ENCODE measurements around the gene ZNF438. TPM values are rescaled to one million over a fixed set of nuclear protein-coding genes. Genes with fewer than 3 reads are reported as not detected.
A peak's percentile ranks its signal among the peaks of the same experiment; 100 is the strongest.

The ZNF438 gene
- total RNA-seq, 2 donors from 2014 or later = 2.6 to 3.0 TPM

DNA sequence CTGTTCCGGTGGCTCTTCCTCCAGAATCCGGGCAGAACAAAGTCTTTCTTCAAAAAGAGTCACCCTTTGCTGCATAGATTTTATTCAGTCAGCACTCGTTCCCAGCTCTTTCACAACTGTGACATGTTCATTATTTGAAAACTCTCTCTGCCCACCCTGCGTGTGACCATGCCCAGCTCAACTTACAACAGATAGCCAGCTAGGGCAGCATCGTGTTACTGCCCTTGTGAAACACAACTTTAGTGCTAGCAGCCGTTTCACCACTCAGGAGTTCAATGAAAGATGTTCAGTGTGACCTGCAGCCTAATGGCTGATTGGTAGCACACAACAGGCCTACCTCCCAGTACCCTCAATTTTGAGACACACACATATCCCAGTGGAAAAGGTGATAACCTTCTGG is 57.9 kb downstream of the ZNF438 start:
- H3K27ac Mint-ChIP-seq = peak overlapping the region; percentile 40
- Histone ChIP-seq H3K27ac (ENCODE audit: low read depth, low read length) (no peak overlapping the region), H3K4me3 (ENCODE audit: low read length) (no peak overlapping the region), H3K9ac (ENCODE audit: extremely low read depth, low read length, poor library complexity, severe bottlenecking) (no peak overlapping the region), H3K27me3 (ENCODE audit: control insufficient read depth, insufficient read depth, low read length, poor library complexity, severe bottlenecking) (no peaks in the 10 kb centered on the region), H3K4me1 (ENCODE audit: control insufficient read depth, insufficient read depth, low read length) (no peaks in the 10 kb centered on the region), H3K9me3 (ENCODE audit: control insufficient read depth, low read length) (no peaks in the 10 kb centered on the region), H3K36me3 (ENCODE audit: control insufficient read depth, insufficient read depth, low read length) (no peaks in the 10 kb centered on the region)
- H3K9me3 Mint-ChIP-seq = no peaks in the 10 kb centered on the region
- WGBS, 2 experiments (ENCODE audit: insufficient coverage in 1 of 2, insufficient read length in 1 of 2) = 56 to 71% methylated on average over 5 to 6 of the region's 6 CpGs
- DNase-seq = no peak
- H3K4me3 Mint-ChIP-seq = no peak overlapping the region
- H3K27me3 Mint-ChIP-seq (ENCODE audit: insufficient read depth) = no peaks in the 10 kb centered on the region
- H3K4me1 Mint-ChIP-seq = no peaks in the 10 kb centered on the region
- TF ChIP-seq, protein P1, sequence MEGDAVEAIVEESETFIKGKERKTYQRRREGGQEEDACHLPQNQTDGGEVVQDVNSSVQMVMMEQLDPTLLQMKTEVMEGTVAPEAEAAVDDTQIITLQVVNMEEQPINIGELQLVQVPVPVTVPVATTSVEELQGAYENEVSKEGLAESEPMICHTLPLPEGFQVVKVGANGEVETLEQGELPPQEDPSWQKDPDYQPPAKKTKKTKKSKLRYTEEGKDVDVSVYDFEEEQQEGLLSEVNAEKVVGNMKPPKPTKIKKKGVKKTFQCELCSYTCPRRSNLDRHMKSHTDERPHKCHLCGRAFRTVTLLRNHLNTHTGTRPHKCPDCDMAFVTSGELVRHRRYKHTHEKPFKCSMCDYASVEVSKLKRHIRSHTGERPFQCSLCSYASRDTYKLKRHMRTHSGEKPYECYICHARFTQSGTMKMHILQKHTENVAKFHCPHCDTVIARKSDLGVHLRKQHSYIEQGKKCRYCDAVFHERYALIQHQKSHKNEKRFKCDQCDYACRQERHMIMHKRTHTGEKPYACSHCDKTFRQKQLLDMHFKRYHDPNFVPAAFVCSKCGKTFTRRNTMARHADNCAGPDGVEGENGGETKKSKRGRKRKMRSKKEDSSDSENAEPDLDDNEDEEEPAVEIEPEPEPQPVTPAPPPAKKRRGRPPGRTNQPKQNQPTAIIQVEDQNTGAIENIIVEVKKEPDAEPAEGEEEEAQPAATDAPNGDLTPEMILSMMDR (conservative IDR thresholded peaks at IDR 0.05) = no peak
- H3K36me3 Mint-ChIP-seq (ENCODE audit: low read depth) = no peaks in the 10 kb centered on the region

DNA sequence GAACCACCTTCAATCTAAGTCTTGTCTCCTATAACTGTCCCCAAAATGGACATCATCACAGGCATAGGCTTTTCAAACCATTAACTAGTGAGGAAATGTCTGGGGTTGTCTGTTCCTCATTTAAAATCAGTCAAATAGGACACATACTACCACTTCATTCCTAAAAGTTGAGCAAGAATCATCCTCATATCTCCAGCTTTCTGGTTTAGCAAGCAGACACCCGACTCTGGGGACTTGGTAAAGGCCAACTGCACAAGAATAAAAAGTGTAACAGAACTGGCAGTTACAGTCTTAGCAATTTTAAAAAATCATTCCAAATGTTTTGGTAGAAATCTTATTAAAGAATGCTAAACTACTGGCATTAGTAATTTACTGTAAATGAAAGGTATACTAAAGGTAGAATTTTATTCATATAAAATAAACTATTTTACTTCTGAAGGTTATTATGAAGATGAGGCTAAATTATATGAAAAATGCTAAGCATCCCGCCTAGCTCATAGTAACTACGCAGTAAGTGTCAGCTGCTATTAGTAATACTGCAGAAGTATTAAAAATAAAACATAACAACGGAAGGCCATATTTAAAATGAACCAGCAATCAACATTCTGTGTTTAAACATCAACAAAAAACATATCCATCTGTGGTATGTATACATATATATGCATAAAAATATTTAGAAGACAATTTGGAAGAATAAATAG is 60.8 kb downstream of the ZNF438 start:
- no peaks in the 10 kb centered on the region for H3K27me3 ChIP-seq (ENCODE audit: control insufficient read depth, insufficient read depth, low read length, poor library complexity, severe bottlenecking)
- no peak for DNase-seq
- no peaks in the 10 kb centered on the region for H3K9me3 ChIP-seq (ENCODE audit: control insufficient read depth, low read length)
- H3K9ac ChIP-seq (ENCODE audit: extremely low read depth, low read length, poor library complexity, severe bottlenecking) = no peak overlapping the region
- TF ChIP-seq, protein P1 (conservative IDR thresholded peaks at IDR 0.05) = no peak
- no peak overlapping the region for H3K4me3 ChIP-seq (ENCODE audit: low read length)
- H3K36me3 Mint-ChIP-seq (ENCODE audit: low read depth) = no peaks in the 10 kb centered on the region
- 92 to 100% methylated on average over 2 to 4 of the region's 4 CpGs for WGBS, 2 experiments (ENCODE audit: insufficient coverage in 1 of 2, insufficient read length in 1 of 2)
- H3K27me3 Mint-ChIP-seq (ENCODE audit: insufficient read depth) = no peaks in the 10 kb centered on the region
- no peaks in the 10 kb centered on the region for H3K4me1 Mint-ChIP-seq
- no peak overlapping the region for H3K4me3 Mint-ChIP-seq
- H3K27ac Mint-ChIP-seq = no peak overlapping the region
- H3K27ac ChIP-seq (ENCODE audit: low read depth, low read length) = no peak overlapping the region
- no peaks in the 10 kb centered on the region for H3K9me3 Mint-ChIP-seq
- H3K4me1 ChIP-seq (ENCODE audit: control insufficient read depth, insufficient read depth, low read length) = no peaks in the 10 kb centered on the region
- no peaks in the 10 kb centered on the region for H3K36me3 ChIP-seq (ENCODE audit: control insufficient read depth, insufficient read depth, low read length)

- Mint-ChIP-seq H3K4me1 (no peaks in the 10 kb centered on the region), H3K36me3 (ENCODE audit: low read depth) (no peaks in the 10 kb centered on the region), H3K4me3 (no peak overlapping the region), H3K9me3 (no peaks in the 10 kb centered on the region), H3K27me3 (ENCODE audit: insufficient read depth) (no peaks in the 10 kb centered on the region), H3K27ac (no peak overlapping the region)
- no peak for DNase-seq
- no peaks in the 10 kb centered on the region for H3K36me3 ChIP-seq (ENCODE audit: control insufficient read depth, insufficient read depth, low read length)
- H3K9me3 ChIP-seq (ENCODE audit: control insufficient read depth, low read length) = no peaks in the 10 kb centered on the region
- WGBS, 2 experiments (ENCODE audit: insufficient coverage in 1 of 2, insufficient read length in 1 of 2) = 90 to 94% methylated on average over 2 to 3 of the region's 3 CpGs
- no peaks in the 10 kb centered on the region for H3K4me1 ChIP-seq (ENCODE audit: control insufficient read depth, insufficient read depth, low read length)
- TF ChIP-seq, protein P1 (conservative IDR thresholded peaks at IDR 0.05) = no peak
- no peak overlapping the region for H3K9ac ChIP-seq (ENCODE audit: extremely low read depth, low read length, poor library complexity, severe bottlenecking)
- no peak overlapping the region for H3K27ac ChIP-seq (ENCODE audit: low read depth, low read length)
- no peak overlapping the region for H3K4me3 ChIP-seq (ENCODE audit: low read length)
- H3K27me3 ChIP-seq (ENCODE audit: control insufficient read depth, insufficient read depth, low read length, poor library complexity, severe bottlenecking) = no peaks in the 10 kb centered on the region
Observed at GRCh38 chr10:30968711-30969110, 63.0 kb downstream of the ZNF438 start.
